GM21423 (cell line): Measurements from ENCODE around the gene RPL9.
"Not testable (repeated sequence)": the region's sequence is repeated elsewhere in the genome, so short reads cannot be mapped to it uniquely, and the experiment has no call there.

Experiments
- ATAC-seq: cut with Tn5 transposase; IDR thresholded peaks from one replicate; pipeline ENCODE4 v1.9.1; 2021; ENCODE audit warnings: mild to moderate bottlenecking, moderate library complexity; ENCODE audit not compliant: unreplicated experiment

The RPL9 gene

DNA sequence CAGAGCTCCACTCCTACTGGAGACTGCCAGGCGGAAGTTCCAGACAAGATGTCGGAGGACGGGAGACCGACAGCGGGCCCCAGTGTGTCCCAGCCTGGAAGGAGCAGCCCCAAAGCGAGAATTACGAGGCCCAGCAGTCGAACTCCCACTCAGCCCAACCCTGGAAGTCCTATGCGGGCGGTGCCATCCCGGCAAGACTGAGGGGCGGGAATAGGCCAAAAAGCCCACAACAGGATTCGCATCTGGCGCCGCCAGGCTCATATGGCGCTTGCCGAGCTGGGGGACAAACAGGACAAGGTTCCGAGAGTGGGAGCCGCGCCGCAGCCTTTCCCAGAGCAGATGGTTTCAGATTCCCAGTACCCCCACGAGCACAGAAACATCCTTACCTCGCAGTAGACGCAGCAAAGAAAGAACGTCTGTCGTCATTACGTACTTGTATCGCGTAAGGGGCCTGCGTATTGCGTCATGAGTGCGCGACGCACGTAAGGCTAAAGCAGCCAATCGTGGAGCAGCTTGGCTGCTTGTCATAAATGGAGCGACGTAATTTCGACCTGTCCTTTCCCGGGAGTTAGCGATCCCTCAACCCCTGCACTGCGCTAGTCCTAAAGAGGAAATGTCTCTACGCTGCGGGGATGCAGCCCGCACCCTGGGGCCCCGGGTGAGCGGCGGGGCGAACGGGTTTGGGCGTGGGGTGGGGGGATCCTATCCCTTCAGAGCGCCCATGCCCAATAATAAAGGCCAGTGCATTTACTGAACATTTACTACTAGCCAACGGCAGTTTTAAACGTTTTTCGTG is at the start of gene RPL9, which contains the start of gene LIAS:
Gene RPL9, minus strand, starts transcription at position 418 of the 796 bp plus-strand sequence. CDS start 483 bp downstream, outside the sequence.
Gene LIAS, plus strand, starts transcription at position 552 of the 796 bp plus-strand sequence. Its CDS starts 62 bp downstream, at position 614.
- ATAC-seq, result peak; percentile 83

DNA sequence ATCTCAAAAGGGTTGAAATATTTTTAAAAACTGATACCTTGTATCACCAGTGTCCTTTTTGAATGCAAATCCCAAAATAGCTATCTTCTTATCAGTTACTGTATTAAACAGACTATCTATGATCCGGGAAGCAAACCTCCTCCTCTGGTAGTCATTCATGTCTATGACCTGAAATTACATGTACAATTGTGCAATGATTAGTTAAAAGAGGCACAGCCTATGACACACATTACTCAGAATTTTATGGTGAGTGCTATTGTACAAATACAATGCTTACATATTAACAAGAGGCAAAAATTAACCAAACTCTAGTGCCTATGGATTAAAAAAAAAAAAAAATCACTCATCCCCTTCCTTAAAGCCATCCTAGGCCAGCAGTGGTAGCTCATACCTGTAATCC is 46.9 kb upstream of the RPL9 start:
- no peak for ATAC-seq

DNA sequence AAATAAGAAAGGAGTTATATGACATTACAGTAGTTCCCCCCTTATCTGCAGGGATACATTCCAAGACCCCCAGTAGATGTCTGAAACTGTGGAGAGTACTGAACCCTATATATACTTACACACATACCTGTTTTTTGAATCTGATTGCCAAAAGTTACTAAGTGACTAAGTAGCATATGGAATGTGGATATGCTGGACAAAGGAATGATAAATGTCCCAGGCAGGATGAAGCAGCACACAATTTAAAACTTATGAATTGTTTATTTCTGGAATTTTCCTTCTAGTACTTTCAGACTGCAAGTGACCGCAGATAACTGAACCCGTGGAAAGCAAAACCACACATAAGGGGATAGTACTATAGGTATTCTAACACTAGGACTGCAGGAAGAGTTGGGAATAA is 45.8 kb upstream of the RPL9 start:
- no peak for ATAC-seq

DNA sequence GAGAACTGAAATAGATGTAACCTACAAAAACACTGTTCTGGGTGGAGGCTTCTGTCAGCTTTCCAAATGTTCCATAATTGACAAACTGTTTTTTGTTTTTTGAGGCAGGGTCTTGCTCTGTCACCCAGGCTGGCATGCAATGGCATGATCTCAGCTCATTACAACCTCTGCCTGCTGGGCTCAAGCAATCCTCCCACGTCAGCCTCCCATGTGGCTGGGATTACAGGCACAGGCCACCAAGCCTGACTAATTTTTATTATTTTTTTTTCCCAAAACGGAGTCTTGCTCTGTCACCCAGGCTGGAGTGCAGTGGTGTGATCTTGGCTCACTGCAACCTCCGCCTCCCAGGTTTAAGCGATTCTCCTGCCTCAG is 43.9 kb upstream of the RPL9 start:
- ATAC-seq, result not testable (repeated sequence)

DNA sequence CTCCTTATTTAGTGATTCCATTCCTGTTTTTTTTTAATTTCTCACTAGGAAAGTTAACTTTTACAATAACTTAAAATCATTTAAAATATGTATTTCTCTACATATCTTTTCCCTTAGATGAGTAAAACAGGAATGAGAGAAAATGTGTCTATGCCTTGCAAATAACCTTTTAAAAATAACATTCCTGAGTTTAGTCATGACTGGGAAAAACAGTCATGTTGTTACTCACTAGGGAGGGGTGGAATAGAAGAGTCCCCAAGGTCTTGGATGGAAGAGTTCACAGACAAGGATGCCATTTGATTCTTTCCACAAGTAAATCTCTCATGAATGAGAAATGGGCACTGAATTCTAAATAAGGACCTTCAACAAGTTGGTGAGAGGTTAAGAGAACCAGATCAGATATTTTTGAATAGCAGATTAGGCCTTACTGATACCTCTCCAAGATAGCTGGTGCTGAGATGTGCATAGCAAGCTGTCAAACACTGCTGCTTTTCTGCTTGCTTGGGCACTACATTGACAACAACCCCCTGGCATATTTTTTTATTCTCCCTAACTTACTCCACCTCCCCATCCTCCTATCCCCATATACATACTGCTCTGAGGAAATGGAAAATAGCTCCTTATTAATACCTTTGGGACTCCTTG is 43.4 kb upstream of the RPL9 start:
- no peak for ATAC-seq

DNA sequence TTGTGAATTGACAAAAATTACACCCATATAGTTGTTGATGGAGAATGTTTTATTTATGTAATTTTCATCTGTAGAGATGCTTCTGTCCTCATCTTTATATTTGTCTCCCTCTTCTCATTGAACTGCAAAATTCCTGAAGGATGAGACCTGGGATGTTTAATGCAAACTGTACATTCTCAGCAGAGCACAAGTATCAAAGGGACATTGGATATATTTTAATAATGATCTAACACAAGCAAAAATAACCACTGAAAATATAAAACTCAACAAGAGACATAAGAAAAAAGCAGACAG is 40.0 kb upstream of the RPL9 start:
- ATAC-seq, result no peak

DNA sequence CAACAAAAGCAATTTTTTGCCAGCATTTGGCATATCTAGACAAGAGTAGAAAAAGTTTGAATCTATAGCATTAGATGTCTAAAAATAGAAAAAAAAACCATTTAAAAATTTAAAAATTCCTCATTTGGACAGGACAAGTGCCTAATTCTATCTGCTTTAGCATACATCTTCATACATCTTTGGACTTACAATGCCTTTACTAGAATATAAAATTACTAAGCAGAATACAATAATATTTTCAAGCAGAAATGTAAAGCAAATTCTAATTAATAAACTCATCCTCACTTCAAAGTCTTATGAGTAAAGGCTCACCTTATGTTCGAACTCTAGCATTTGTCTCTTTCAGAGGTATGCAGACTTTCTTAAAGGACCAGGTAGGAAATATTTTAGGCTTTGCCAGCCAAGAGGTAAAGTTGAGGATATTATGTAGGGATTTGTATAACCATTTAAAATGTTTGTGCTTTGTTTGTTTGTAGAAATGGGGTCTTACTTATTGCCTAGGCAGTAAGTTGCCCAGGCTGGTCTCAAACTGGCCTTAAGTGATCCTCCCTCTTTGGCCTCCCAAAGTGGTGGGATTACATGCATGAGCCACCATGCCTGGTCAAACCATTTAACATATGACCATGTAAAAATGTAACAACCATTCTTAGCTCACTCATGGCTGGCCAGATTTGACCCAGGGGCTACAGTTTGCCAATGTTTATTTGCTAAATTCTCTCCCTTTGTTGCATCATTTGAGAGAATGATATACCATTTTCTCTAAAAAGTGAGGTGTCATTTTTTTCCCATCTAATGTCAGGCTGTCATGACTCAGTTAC is 39.4 kb upstream of the RPL9 start:
- ATAC-seq, result no peak

DNA sequence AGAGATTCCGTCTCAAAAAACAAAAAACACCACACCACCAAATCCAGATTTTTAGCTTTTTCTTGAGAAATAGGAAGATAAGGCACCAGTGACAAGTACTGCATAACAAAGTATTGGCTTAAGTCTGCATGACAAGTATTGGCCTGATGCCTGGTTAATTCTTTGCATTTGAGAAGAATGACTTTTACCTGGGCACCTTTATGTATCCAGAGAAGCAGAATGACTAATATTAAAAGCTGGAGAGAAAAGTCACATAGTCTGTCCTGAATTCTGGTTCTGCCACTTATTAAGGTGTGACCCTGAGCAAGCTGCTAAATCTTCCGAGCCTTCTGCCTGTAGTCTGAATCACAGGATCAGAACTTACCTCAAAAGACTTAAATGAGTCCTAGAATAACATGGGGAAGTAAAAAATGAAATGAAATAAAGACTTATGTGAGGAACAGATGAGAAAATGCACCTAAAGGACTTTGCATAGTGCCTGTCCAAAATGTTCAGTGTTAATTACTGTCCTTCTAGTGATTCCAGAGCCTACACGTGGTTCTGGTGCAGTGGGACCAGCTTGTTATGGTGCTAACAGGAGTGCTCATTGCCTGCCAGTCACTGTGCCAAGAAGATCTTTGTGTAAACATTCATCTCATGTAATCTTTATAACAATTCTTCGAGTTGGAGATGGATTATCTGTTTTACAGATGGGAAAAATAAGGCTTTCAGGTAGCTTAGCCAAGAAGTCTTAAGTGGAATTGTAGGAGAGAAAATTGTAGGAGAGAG is 36.9 kb upstream of the RPL9 start:
- ATAC-seq, result no peak

DNA sequence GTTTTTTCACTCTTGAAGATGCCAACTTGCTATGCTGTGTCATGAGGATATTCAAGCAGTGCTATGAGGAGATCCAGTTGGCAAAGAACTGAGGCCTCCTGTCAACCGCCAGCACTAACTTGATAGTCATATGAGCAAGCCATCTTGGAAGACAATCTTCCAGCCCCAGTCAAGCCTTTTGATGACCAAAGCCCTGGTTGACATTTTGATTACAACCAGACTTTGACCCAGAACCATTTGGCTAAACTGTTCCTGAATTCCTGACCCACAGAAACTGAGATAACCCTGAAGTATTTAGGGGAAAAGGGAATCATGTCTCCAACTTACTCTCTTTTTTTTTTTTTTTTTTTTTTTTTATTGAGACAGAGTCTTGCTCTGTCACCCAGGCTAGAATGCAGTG is 35.6 kb upstream of the RPL9 start:
- no peak for ATAC-seq

DNA sequence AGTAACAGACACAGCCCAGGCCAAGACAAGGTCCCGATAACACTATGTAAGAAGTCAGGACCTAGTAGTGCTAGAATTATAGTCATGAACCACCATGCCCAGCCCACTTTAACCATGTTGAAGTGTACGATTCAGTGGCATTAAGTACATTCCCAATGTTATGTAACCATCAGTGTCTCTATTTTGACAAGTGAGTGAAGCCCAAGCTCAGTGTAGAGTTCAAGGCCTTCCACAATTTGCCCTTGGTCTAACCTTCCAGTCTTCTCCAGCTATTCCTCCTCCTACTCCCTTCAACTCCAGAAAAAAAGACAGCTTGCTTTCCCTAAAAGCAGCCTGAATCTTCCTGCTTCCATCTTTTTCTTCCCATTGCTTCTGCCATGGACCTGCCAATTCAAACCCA is 31.6 kb upstream of the RPL9 start:
- no peak for ATAC-seq

DNA sequence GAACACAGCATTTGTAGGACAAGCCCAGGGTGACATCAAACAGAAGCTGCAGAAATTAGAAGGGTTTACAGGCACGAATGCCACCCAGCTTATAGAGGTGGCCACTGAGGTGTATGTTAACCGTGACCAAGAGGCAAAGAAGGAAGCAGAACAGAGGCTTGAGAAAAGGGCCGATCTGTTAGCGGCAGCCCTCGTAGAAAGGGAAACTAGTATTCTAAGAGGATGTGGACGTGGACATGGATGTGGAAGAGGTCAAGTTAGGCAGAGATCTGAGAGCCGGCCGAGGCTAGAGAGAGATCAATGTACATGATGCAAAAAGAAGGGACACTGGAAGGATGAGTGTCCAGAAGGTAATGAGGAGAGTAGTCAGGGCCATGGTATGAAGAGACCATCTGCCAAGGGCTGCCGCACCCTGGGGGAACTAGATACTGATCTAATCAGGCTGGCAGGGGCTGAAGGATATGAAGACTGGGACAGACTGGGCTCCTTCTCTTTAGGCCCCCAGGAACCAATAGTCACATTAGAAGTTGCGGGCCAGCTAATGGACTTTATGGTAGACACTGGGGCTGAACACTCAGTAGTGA is 27.6 kb upstream of the RPL9 start:
- no peak for ATAC-seq

DNA sequence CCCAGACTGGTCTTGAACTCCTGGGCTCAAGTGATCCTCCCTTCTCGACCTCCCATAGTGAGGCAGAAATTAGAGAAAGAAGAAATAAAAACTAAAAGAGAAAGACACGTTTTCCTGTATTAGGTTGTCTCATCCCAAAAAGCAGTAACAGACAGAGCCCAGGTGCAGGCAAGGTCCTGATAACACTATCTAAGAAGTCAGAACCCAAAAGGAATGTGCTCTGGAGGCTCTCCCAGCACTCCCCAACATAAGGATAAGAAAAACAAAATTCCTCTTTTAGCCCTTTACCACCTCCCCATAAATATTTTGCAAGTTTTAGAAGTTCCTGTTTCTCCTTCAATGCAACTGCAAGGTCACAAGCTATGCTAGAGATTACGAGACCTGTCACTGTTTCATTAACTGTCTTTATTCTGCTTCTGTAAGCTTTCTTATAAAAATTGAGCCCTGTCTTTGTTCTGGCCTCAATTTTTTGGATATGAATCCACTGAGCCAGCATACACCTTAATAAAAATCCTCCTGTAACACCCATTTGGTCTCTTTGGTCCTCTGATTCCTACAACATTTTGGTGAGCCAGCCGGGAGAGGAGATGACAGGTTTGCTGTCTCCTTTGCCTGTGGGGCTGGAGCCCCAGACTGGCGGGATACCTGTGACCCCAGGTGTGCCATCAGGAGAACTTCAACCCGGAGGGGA is 26.0 kb upstream of the RPL9 start:
- ATAC-seq, result no peak

DNA sequence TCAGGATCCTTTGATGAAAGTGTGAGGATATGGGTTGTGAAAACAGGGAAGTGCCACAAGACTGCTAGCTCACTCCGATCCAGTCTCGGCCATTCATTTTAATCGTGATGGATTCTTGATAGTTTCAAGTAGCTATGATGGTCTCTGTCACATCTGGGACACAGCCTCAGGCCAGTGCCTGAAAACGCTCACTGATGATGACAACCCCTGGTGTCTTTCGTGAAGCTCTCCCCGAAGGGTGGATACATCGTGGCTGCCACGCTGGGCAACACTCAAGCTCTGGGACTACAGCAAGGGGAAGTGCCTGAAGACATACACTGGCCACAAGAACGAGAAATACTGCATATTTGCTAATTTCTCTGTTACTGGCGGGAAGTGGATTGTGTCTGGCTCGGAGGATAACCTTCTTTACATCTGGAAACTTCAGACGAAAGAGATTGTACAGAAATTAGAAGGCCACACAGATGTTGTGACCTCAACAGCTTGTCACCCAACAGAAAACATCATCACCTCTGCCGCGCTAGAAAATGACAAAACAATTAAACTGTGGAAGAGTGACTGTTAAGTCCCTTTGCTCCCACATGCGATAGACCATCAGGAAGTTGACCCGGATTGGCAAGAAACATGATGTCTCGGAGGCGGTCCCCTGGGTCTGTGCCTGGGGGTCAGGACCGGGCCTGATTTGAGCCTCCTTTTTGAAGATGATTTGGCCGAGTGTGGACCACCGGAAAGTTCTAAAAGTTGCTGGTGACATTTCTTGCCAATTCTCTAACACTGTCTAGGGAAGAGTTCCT is 22.4 kb upstream of the RPL9 start:
- no peak for ATAC-seq

DNA sequence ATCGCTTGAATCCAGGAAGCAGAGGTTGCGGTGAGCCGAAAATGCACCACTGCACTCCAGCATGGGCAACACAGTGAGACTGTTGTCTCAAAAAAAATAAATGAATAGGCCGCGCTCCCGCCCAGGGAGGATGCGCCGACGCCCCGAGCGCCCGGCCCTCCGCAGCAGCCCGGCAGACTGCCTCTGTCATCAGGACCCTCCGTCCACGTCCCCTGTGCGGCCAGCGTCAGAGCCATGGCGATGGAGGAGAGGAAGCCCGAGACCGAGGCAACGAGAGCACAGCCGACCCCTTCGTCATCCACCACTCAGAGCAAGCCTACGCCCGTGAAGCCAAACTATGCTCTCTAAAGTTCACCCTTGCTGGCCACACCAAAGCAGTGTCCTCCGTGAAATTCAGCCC is 21.5 kb upstream of the RPL9 start:
- ATAC-seq, result no peak

DNA sequence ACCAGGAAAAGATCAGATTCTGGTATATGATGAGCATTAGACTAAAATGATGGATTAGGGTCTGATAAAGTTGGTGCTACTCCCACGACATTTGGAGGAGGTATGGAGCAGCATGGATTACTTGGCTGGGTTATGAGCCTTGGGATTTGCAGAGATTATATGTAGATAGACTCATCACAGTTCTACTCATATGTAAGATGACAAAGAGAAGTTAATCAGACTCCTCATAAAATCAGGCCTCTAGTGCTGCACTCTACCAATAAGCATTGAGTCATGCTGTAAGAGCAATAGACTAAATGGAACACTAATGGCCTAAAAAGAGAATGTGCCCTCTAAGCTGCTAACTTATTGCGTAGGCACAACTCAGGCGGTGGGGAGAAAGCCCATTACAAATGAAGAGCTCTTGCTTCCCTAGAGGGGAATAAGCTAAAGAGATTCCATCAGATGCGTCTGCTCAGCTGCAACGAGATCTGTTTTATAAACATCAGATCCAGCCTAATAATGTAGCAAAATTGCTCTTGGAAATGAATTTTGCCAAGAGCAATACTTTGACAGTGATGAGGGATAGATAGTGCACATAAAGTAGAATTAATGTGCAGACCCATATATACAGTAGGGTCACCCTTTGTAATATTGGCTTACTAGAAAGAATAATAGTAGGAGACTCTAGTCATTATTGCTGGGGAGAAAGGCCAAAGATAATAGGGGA is 17.6 kb upstream of the RPL9 start:
- no peak for ATAC-seq

DNA sequence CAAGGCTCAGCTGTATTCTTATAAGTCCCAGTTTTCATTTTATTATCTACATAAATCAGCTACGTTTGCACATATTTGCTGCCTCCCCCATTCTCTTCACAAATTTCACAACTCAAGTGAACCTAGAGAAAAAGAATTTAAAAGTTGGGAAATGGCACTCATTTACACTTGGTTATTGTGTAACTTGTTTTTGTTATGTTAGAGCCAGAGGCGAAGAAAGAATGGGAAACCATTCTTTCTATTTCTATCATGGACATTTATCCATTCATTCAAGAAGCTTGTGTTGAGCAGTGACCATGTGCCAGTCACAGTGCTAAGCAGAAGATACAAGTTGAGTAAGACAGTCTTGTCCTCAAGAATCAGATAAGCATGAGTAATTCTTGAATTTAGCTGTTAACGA is 13.7 kb upstream of the RPL9 start:
- no peak for ATAC-seq

DNA sequence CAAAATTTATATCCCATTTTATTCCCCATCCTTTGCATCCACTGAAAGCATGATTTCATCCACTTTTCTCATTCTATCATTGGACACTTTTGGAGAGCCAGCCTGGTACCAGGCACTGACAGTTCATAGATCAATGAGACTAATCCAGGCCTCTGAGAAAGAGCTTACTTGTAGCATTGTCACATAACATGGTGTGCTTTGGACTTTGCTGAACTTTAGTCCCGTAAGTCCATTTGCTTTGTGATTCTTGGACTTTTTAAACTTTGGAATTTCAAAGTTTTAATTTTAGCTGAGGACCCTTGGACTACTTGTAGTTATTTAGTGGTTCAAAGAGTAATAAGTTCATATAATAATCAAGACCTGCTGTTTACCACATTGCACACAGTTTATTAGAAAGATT is 11.7 kb upstream of the RPL9 start:
- ATAC-seq, result no peak

DNA sequence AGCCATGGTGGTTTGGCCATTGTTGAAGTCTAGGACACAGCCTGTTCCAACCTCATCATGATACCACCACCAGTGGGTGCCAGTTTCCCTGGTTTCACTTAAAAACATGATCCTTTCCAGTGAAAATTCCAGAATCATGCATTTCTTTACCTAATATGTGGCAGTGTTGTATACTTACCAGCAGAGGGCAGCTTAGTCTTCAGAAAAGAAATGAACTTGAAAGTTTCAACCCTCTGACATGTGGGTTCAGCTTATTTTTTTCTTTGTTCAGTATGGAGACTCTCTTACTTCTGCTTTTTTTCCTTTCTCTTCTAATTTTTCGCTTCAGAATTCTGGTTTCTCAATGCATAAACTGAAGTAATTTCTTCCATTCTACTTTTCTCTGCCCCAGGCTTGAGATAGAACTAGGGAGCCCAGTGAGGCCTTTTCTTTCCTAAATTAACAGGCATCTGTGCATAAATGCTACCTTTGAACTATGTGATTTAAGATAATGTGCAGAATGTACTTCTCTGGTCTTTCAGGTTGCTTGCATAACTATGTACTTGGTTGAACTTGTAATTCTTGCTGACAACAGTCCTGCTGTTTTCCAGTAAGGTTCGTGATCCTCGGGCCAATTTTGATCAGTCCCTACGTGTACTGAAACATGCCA is 10.8 kb upstream of the RPL9 start:
- ATAC-seq, result peak; percentile 69
